HEK293T (cell line): Measurements from ENCODE around the gene PCIF1.

Experiments used
- ELF4 ChIP-seq: fragments of 450-650 bp; IDR thresholded peaks from 2 replicates; pipeline ENCODE4 v1.6.1; 2017; ENCODE audit warnings: antibody characterized with exemption
- FOXA1 ChIP-seq: fragments of 450-650 bp; IDR thresholded peaks from 2 replicates; pipeline ENCODE4 v1.6.1; 2016; ENCODE audit warnings: mild to moderate bottlenecking
- FOXM1 ChIP-seq: fragments of 450-650 bp; IDR thresholded peaks from 2 replicates; pipeline ENCODE4 v1.6.1; 2017; ENCODE audit warnings: mild to moderate bottlenecking, borderline replicate concordance
- SP1 ChIP-seq: fragments of 450-650 bp; IDR thresholded peaks from 2 replicates; pipeline ENCODE4 v1.6.1; 2017
- ZNF384 ChIP-seq: fragments of 450-650 bp; IDR thresholded peaks from 2 replicates; pipeline ENCODE4 v1.6.1; 2016

DNA sequence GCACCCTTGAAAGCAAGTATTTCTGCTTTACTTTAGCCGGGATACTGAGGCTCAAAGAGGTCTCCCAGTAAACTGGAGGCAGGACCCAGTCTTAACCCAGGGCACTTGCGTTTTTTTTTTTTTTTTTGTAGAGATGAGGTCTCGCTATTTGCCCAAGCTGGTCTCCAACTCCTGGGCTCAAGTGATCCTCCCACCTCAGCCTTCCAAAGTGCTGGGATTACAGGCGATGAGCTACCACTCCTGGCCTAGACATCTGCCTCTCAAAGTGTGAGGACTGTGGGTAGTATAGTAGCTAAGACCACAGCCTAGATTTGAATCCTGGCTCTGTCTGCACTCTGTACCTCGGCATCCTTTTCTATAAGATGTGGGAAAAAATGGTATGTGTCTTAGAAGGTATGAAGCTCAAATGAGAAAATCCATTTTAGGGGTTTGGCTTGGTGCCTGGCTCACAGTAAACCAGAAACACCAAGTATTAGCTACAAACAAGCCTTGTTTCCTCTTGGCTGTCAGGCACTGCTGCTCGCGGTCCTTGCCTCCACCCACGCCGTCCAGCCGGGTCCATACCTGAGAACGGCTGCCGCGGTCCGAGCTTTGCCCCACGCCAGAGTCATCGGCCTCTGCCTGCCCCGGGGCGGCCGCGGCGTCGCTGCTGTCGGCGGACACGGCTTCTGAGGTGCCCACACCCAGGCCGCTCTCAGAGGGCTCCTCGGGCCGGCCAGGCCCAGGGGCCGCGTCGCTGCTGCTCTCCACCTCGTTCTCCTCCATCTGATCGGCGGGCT lies 36.4 kb downstream of the PCIF1 start:
- no peak for TF ChIP-seq ELF4
- TF ChIP-seq ZNF384, result no peak
- TF ChIP-seq FOXA1, result no peak
- TF ChIP-seq SP1, result no peak
- no peak for TF ChIP-seq FOXM1
